SK-N-SH (cell line): ENCODE measurements around the gene SOX13.

Source experiments
- MEF2A ChIP-seq: IDR thresholded peaks from 2 replicates; pipeline ENCODE4 v1.4.0; 2012; ENCODE audit warnings: low read depth, borderline replicate concordance
- MXI1 ChIP-seq: IDR thresholded peaks from 2 replicates; pipeline ENCODE4 v1.6.1; 2012; ENCODE audit warnings: mild to moderate bottlenecking, low read depth, low read length, improper control_type of control experiment
- NRF1 ChIP-seq: IDR thresholded peaks from 2 replicates; pipeline ENCODE4 v1.6.1; 2012; ENCODE audit warnings: low read depth, mild to moderate bottlenecking, low read length
- POLR2AphosphoS5 ChIP-seq: IDR thresholded peaks from 2 replicates; pipeline ENCODE4 v1.6.1; 2012; ENCODE audit warnings: low read depth, low read length
- RAD21 ChIP-seq: IDR thresholded peaks from 2 replicates; pipeline ENCODE4 v1.6.1; 2012; ENCODE audit warnings: mild to moderate bottlenecking, low read length
- RCOR1 ChIP-seq: fragments of 150-350 bp; IDR thresholded peaks from 2 replicates; pipeline ENCODE4 v1.6.1; 2017; ENCODE audit warnings: antibody characterized with exemption, low read length
- SIN3A ChIP-seq: IDR thresholded peaks from 2 replicates; pipeline ENCODE4 v1.6.1; 2012; ENCODE audit warnings: low read depth, mild to moderate bottlenecking, low read length, moderate library complexity, borderline replicate concordance
- TF ChIP-seq, protein P1 (sequence below): fragments of 200-600 bp; sonication (generic); IDR thresholded peaks from 2 replicates; pipeline ENCODE4 v1.6.1; 2017; ENCODE audit warnings: antibody characterized with exemption, mild to moderate bottlenecking, moderate library complexity
- TF ChIP-seq, protein P2 (sequence below): IDR thresholded peaks from 2 replicates; pipeline ENCODE4 v1.4.0; 2012; ENCODE audit warnings: low read depth
- TF ChIP-seq, protein P3 (sequence below): IDR thresholded peaks from 2 replicates; pipeline ENCODE4 v1.4.0; 2012; ENCODE audit warnings: low read depth, borderline replicate concordance

DNA sequence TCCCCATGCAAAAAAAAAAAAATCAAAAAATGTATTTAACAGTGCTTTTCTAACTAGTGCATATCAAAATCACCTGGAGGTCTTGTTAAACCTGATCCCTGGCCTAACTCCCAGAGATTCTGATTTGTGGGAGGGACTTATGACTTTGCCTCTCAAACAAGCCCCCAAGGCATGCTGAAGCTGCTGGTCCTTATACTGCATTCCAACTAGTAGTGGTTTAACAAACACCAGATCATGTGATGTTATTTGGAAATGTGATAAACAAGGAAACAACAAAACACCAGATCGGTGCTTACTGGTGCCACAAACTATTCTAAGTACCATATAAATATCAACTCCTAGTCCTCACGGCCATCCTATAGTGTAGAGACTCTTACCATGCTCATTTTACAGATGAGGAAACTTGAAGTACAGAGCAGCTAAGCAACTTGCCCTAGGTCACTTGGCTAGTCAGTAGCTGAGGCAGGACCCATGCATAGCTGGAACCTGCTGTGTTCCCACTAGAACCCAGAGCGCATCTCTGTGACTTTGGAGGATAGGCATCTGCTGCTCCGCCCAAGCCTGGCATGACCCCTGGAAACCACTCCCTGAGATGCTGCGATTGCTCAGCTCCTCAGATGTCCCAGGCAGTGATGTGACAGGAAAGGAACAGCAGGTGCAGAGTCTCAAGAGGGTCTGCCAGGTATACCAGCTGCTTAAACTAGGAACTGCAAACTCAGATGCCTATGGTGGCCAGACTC lies 38.1 kb downstream of the SOX13 start:
- TF ChIP-seq POLR2AphosphoS5 (no peak), RAD21 (no peak), SIN3A (no peak), MXI1 (no peak), RCOR1 (no peak), MEF2A (no peak), NRF1 (no peak)
- TF ChIP-seq, protein P1, sequence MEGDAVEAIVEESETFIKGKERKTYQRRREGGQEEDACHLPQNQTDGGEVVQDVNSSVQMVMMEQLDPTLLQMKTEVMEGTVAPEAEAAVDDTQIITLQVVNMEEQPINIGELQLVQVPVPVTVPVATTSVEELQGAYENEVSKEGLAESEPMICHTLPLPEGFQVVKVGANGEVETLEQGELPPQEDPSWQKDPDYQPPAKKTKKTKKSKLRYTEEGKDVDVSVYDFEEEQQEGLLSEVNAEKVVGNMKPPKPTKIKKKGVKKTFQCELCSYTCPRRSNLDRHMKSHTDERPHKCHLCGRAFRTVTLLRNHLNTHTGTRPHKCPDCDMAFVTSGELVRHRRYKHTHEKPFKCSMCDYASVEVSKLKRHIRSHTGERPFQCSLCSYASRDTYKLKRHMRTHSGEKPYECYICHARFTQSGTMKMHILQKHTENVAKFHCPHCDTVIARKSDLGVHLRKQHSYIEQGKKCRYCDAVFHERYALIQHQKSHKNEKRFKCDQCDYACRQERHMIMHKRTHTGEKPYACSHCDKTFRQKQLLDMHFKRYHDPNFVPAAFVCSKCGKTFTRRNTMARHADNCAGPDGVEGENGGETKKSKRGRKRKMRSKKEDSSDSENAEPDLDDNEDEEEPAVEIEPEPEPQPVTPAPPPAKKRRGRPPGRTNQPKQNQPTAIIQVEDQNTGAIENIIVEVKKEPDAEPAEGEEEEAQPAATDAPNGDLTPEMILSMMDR: no peak
- TF ChIP-seq, protein P2, sequence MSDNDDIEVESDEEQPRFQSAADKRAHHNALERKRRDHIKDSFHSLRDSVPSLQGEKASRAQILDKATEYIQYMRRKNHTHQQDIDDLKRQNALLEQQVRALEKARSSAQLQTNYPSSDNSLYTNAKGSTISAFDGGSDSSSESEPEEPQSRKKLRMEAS: no peak
- TF ChIP-seq, protein P3, sequence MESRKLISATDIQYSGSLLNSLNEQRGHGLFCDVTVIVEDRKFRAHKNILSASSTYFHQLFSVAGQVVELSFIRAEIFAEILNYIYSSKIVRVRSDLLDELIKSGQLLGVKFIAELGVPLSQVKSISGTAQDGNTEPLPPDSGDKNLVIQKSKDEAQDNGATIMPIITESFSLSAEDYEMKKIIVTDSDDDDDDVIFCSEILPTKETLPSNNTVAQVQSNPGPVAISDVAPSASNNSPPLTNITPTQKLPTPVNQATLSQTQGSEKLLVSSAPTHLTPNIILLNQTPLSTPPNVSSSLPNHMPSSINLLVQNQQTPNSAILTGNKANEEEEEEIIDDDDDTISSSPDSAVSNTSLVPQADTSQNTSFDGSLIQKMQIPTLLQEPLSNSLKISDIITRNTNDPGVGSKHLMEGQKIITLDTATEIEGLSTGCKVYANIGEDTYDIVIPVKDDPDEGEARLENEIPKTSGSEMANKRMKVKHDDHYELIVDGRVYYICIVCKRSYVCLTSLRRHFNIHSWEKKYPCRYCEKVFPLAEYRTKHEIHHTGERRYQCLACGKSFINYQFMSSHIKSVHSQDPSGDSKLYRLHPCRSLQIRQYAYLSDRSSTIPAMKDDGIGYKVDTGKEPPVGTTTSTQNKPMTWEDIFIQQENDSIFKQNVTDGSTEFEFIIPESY: no peak
